ENCODE data around the gene GRK1. TPM values are rescaled to one million over a fixed set of nuclear protein-coding genes. Genes with fewer than 3 reads are reported as not detected.

The GRK1 gene
- total and polyA plus RNA-seq, 2 experiments from 2014 or later: not detected

DNA sequence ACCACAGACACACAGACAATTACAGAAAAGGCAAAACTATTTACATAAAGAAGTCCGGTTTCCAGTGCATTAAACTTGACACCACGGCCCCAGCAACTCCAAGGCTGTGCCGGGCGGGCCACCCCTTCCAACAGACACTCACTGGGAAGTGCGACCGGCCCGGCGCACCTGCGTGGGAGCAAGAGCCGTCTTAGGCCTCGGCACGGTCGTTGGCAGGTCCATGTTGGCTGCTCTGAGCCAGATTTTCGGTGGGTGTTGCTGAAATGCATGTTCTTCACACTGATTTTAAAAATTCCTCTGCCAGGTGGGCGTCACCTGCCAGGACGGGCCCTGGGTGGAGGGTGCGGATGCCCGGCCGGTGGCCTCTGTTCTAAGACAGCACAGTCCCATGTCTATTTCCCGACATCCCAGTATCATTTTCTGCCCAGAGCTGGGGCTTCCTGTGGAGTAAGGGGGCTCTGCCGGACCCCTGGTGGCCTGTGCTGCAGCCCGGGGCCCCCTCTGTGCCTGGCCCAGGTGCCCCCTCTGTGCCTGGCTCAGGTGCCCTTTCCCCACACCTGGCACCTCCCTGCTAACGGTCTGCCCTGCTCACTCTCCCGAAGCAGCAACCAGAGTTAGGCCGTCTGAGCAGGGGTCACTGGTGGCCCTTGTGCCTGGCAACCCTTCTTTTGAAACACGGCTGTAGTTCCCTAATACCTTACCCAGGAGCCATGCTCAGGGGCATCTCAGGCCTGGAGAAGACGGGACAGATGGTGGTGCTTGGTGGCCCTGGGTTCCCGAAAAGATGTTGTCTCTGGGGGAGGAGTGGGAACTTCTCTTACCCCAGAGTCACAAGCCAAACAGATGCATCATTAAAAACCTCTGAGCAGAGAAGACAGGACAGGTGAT lies 101.2 kb downstream of the GRK1 start:
- TF ChIP-seq POLR2AphosphoS5 (IDR thresholded peaks at IDR 0.05; ENCODE audit: low read depth) (no peak), STAT1 (IDR thresholded peaks at IDR 0.05; ENCODE audit: unreplicated experiment) (no peak), NANOG (IDR thresholded peaks at IDR 0.05; ENCODE audit: borderline replicate concordance) (no peak), CREB1 (CRISPR knock-in tag; IDR thresholded peaks at IDR 0.05; ENCODE audit: low read depth) (no peak), JUNB (IDR thresholded peaks at IDR 0.05; ENCODE audit: unreplicated experiment) (no peak), EZH2phosphoT487 (IDR thresholded peaks at IDR 0.05; ENCODE audit: unreplicated experiment) (no peak), ZNF331 (CRISPR knock-in tag; IDR thresholded peaks at IDR 0.05; ENCODE audit: low read depth) (no peak), EZH2 (IDR thresholded peaks at IDR 0.05; ENCODE audit: low read depth, unreplicated experiment) (no peak), ZNF114 (CRISPR knock-in tag; IDR thresholded peaks at IDR 0.05) (no peak)
- TF ChIP-seq, protein P1, sequence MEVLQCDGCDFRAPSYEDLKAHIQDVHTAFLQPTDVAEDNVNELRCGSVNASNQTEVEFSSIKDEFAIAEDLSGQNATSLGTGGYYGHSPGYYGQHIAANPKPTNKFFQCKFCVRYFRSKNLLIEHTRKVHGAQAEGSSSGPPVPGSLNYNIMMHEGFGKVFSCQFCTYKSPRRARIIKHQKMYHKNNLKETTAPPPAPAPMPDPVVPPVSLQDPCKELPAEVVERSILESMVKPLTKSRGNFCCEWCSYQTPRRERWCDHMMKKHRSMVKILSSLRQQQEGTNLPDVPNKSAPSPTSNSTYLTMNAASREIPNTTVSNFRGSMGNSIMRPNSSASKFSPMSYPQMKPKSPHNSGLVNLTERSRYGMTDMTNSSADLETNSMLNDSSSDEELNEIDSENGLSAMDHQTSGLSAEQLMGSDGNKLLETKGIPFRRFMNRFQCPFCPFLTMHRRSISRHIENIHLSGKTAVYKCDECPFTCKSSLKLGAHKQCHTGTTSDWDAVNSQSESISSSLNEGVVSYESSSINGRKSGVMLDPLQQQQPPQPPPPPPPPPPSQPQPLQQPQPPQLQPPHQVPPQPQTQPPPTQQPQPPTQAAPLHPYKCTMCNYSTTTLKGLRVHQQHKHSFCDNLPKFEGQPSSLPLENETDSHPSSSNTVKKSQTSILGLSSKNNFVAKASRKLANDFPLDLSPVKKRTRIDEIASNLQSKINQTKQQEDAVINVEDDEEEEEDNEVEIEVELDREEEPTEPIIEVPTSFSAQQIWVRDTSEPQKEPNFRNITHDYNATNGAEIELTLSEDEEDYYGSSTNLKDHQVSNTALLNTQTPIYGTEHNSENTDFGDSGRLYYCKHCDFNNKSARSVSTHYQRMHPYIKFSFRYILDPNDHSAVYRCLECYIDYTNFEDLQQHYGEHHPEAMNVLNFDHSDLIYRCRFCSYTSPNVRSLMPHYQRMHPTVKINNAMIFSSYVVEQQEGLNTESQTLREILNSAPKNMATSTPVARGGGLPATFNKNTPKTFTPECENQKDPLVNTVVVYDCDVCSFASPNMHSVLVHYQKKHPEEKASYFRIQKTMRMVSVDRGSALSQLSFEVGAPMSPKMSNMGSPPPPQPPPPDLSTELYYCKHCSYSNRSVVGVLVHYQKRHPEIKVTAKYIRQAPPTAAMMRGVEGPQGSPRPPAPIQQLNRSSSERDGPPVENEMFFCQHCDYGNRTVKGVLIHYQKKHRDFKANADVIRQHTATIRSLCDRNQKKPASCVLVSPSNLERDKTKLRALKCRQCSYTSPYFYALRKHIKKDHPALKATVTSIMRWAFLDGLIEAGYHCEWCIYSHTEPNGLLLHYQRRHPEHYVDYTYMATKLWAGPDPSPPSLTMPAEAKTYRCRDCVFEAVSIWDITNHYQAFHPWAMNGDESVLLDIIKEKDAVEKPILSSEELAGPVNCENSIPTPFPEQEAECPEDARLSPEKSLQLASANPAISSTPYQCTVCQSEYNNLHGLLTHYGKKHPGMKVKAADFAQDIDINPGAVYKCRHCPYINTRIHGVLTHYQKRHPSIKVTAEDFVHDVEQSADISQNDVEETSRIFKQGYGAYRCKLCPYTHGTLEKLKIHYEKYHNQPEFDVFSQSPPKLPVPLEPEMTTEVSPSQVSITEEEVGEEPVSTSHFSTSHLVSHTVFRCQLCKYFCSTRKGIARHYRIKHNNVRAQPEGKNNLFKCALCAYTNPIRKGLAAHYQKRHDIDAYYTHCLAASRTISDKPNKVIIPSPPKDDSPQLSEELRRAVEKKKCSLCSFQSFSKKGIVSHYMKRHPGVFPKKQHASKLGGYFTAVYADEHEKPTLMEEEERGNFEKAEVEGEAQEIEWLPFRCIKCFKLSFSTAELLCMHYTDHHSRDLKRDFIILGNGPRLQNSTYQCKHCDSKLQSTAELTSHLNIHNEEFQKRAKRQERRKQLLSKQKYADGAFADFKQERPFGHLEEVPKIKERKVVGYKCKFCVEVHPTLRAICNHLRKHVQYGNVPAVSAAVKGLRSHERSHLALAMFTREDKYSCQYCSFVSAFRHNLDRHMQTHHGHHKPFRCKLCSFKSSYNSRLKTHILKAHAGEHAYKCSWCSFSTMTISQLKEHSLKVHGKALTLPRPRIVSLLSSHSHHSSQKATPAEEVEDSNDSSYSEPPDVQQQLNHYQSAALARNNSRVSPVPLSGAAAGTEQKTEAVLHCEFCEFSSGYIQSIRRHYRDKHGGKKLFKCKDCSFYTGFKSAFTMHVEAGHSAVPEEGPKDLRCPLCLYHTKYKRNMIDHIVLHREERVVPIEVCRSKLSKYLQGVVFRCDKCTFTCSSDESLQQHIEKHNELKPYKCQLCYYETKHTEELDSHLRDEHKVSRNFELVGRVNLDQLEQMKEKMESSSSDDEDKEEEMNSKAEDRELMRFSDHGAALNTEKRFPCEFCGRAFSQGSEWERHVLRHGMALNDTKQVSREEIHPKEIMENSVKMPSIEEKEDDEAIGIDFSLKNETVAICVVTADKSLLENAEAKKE (CRISPR knock-in tag; IDR thresholded peaks at IDR 0.05): no peak
- TF ChIP-seq, protein P2, sequence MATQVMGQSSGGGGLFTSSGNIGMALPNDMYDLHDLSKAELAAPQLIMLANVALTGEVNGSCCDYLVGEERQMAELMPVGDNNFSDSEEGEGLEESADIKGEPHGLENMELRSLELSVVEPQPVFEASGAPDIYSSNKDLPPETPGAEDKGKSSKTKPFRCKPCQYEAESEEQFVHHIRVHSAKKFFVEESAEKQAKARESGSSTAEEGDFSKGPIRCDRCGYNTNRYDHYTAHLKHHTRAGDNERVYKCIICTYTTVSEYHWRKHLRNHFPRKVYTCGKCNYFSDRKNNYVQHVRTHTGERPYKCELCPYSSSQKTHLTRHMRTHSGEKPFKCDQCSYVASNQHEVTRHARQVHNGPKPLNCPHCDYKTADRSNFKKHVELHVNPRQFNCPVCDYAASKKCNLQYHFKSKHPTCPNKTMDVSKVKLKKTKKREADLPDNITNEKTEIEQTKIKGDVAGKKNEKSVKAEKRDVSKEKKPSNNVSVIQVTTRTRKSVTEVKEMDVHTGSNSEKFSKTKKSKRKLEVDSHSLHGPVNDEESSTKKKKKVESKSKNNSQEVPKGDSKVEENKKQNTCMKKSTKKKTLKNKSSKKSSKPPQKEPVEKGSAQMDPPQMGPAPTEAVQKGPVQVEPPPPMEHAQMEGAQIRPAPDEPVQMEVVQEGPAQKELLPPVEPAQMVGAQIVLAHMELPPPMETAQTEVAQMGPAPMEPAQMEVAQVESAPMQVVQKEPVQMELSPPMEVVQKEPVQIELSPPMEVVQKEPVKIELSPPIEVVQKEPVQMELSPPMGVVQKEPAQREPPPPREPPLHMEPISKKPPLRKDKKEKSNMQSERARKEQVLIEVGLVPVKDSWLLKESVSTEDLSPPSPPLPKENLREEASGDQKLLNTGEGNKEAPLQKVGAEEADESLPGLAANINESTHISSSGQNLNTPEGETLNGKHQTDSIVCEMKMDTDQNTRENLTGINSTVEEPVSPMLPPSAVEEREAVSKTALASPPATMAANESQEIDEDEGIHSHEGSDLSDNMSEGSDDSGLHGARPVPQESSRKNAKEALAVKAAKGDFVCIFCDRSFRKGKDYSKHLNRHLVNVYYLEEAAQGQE (IDR thresholded peaks at IDR 0.05; ENCODE audit: unreplicated experiment): no peak
- TF ChIP-seq, protein P3, sequence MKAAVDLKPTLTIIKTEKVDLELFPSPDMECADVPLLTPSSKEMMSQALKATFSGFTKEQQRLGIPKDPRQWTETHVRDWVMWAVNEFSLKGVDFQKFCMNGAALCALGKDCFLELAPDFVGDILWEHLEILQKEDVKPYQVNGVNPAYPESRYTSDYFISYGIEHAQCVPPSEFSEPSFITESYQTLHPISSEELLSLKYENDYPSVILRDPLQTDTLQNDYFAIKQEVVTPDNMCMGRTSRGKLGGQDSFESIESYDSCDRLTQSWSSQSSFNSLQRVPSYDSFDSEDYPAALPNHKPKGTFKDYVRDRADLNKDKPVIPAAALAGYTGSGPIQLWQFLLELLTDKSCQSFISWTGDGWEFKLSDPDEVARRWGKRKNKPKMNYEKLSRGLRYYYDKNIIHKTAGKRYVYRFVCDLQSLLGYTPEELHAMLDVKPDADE (IDR thresholded peaks at IDR 0.05): no peak
- TF ChIP-seq, protein P4, sequence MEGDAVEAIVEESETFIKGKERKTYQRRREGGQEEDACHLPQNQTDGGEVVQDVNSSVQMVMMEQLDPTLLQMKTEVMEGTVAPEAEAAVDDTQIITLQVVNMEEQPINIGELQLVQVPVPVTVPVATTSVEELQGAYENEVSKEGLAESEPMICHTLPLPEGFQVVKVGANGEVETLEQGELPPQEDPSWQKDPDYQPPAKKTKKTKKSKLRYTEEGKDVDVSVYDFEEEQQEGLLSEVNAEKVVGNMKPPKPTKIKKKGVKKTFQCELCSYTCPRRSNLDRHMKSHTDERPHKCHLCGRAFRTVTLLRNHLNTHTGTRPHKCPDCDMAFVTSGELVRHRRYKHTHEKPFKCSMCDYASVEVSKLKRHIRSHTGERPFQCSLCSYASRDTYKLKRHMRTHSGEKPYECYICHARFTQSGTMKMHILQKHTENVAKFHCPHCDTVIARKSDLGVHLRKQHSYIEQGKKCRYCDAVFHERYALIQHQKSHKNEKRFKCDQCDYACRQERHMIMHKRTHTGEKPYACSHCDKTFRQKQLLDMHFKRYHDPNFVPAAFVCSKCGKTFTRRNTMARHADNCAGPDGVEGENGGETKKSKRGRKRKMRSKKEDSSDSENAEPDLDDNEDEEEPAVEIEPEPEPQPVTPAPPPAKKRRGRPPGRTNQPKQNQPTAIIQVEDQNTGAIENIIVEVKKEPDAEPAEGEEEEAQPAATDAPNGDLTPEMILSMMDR (conservative IDR thresholded peaks at IDR 0.05; ENCODE audit: low read depth in 2 of 2): no peak
- no peaks in the 10 kb centered on the region for H3K27me3 Mint-ChIP-seq (ENCODE audit: insufficient read depth, low read depth, poor library complexity)
- peaks cover 7% of the 10 kb centered on the region for H3K4me1 Mint-ChIP-seq

More for the DNA sequence above, 101.2 kb downstream of the GRK1 start:
- Histone ChIP-seq H3K27ac (ENCODE audit: low read depth) (no peak overlapping the region), H3K27me3 (ENCODE audit: insufficient read depth) (no peaks in the 10 kb centered on the region), H3F3A (replicated peaks; ENCODE audit: low read depth) (no peaks in the 10 kb centered on the region), H3K4me1 (ENCODE audit: insufficient read depth) (no peaks in the 10 kb centered on the region), H2AFZ (no peak overlapping the region), H3K4me3 (no peak overlapping the region), H3K36me3 (ENCODE audit: insufficient read depth) (no peaks in the 10 kb centered on the region), H3K79me2 (replicated peaks; ENCODE audit: insufficient read depth) (no peaks in the 10 kb centered on the region), H4K20me1 (replicated peaks; ENCODE audit: insufficient read depth) (no peaks in the 10 kb centered on the region), H3K9me2 (ENCODE audit: insufficient read depth) (0 out of 2 replicates have a peak, but pooled peaks cover 2% of the 10 kb centered on the region), H3K4me2 (no peak overlapping the region)
- no peak for DNase-seq (ENCODE audit: low spot score)
- Mint-ChIP-seq H3K9me3 (no peaks in the 10 kb centered on the region), H3K4me3 (no peak overlapping the region), H3K27ac (no peak overlapping the region), H3K36me3 (ENCODE audit: low read depth) (no peaks in the 10 kb centered on the region)
- no peak for ATAC-seq

All from GM23338 (cell line).